GM12878 (cell line): ENCODE data around the gene LHFPL2. TPM values are rescaled to one million over a fixed set of nuclear protein-coding genes. Genes with fewer than 3 reads are reported as not detected.

Experiments used
- ATAC-seq: fragments of 200-7000 bp; cut with Tn5 transposase; 3 replicates; pipeline ENCODE4 v1.9.1; 2020; ENCODE audit warnings: mild to moderate bottlenecking, moderate library complexity
- BruUV-seq: library from RNA; stranded (reverse); fragments of 400-500 nt; replicated peaks from 2 replicates; lab custom pipeline; 2021; lab: Mats Ljungman, UMichigan
- CTCF ChIA-PET: fragments of 300-600 bp; sonication (Branson Sonifier 250); formaldehyde crosslinking; extraction: SDS; loops from one replicate; lab custom pipeline; 2021; ENCODE audit warnings: inconsistent platforms; lab: Yijun Ruan, JAX
- POLR2A ChIA-PET: fragments of 350-600 bp; formaldehyde crosslinking; extraction: SDS; loops from one replicate; lab custom pipeline; 2021; ENCODE audit warnings: inconsistent platforms; lab: Charles Lee
- RAD21 ChIA-PET: fragments of 300-600 bp; sonication (Branson Sonifier 250); formaldehyde crosslinking; loops from one replicate; lab custom pipeline; 2023; ENCODE audit warnings: antibody characterized with exemption; ENCODE audit not compliant: unreplicated experiment; lab: Charles Lee
- SMC1A ChIA-PET: fragments of 300-600 bp; sonication (Branson Sonifier 250); formaldehyde crosslinking; loops from one replicate; lab custom pipeline; 2023; ENCODE audit not compliant: unreplicated experiment, uncharacterized antibody; lab: Charles Lee
- DNase-seq: peaks from one replicate; pipeline ENCODE4 v3.0.0-alpha.2; 2011; ENCODE audit warnings: low read depth, low spot score
- FAIRE-seq: peaks from 3 replicates; lab custom pipeline; 2011; peaks lifted over from hg19 to GRCh38; lab: Jason Lieb, UNC
- H2AFZ ChIP-seq: 2 replicates; pipeline ENCODE4 v1.6.0; 2011; ENCODE audit warnings: low read depth, low read length, control low read depth; ENCODE audit not compliant: control insufficient read depth
- H3K27ac ChIP-seq: 2 replicates; pipeline ENCODE4 v1.5.1; 2011; ENCODE audit warnings: control low read depth; ENCODE audit not compliant: control insufficient read depth, insufficient read depth
- H3K27me3 ChIP-seq, 2 experiments: replicated peaks in 1 of 2; 2 replicates each; pipeline versions ENCODE4 v1.6.0 to v1.6.1; 2011; ENCODE audit warnings: low read length in 1 of 2; ENCODE audit not compliant: control insufficient read depth in 2 of 2, insufficient read depth in 2 of 2
- H3K36me3 ChIP-seq, 2 experiments: 2 replicates each; pipeline ENCODE4 v1.5.1; 2011; ENCODE audit warnings: low read length in 1 of 2; ENCODE audit not compliant: control insufficient read depth in 2 of 2, insufficient read depth in 2 of 2
- H3K4me1 ChIP-seq: 2 replicates; pipeline ENCODE4 v1.6.1; 2011; ENCODE audit warnings: mild to moderate bottlenecking, low read length, moderate library complexity, mixed read lengths; ENCODE audit not compliant: control insufficient read depth, insufficient read depth
- H3K4me2 ChIP-seq: 2 replicates; pipeline ENCODE4 v1.6.0; 2011; ENCODE audit warnings: control low read depth; ENCODE audit not compliant: control insufficient read depth, insufficient read depth
- H3K4me3 ChIP-seq: fragments of 200-600 bp; sonication (generic); 2 replicates; pipeline ENCODE4 v1.5.1; 2016
- H3K79me2 ChIP-seq: 2 replicates; pipeline ENCODE4 v1.6.0; 2011; ENCODE audit warnings: low read length; ENCODE audit not compliant: control insufficient read depth, insufficient read depth
- H3K9ac ChIP-seq: 2 replicates; pipeline ENCODE4 v1.8.0; 2011; ENCODE audit warnings: low read length, control low read depth, mixed read lengths; ENCODE audit not compliant: control insufficient read depth, insufficient read depth
- H3K9me3 ChIP-seq: replicated peaks from 3 replicates; pipeline ENCODE4 v1.5.1; 2011; ENCODE audit warnings: mild to moderate bottlenecking, low read length; ENCODE audit not compliant: control insufficient read depth, insufficient read depth
- H4K20me1 ChIP-seq: 2 replicates; pipeline ENCODE4 v1.6.0; 2011; ENCODE audit not compliant: control insufficient read depth, insufficient read depth
- DPF2 ChIP-seq: fragments of 450-650 bp; IDR thresholded peaks from 2 replicates; pipeline ENCODE4 v1.6.1; 2017; ENCODE audit warnings: mild to moderate bottlenecking
- FOXK2 ChIP-seq: fragments of 450-650 bp; IDR thresholded peaks from 2 replicates; pipeline ENCODE4 v1.6.1; 2017; ENCODE audit warnings: mild to moderate bottlenecking, moderate library complexity
- HDAC2 ChIP-seq: fragments of 200-600 bp; sonication (generic); IDR thresholded peaks from 2 replicates; pipeline ENCODE4 v1.6.1; 2017
- HDGF ChIP-seq: fragments of 450-650 bp; IDR thresholded peaks from 2 replicates; pipeline ENCODE4 v1.6.1; 2016; ENCODE audit warnings: antibody characterized with exemption
- IKZF1 ChIP-seq: fragments of 450-650 bp; conservative IDR thresholded peaks from 2 replicates; pipeline ENCODE4 v1.6.1; 2017; ENCODE audit warnings: antibody characterized with exemption, mild to moderate bottlenecking
- MEF2A ChIP-seq: IDR thresholded peaks from 2 replicates; pipeline ENCODE4 v1.6.1; 2011; ENCODE audit warnings: low read depth, mild to moderate bottlenecking, low read length, moderate library complexity; ENCODE audit not compliant: insufficient read depth
- MTA2 ChIP-seq: fragments of 450-650 bp; IDR thresholded peaks from 2 replicates; pipeline ENCODE4 v1.6.1; 2016; ENCODE audit warnings: low read depth, mild to moderate bottlenecking, moderate library complexity
- MYB ChIP-seq: fragments of 150-350 bp; IDR thresholded peaks from 2 replicates; pipeline ENCODE4 v1.6.1; 2014; ENCODE audit warnings: mild to moderate bottlenecking, low read depth, low read length, borderline replicate concordance
- NR2F1 ChIP-seq: fragments of 450-650 bp; conservative IDR thresholded peaks from 2 replicates; pipeline ENCODE4 v1.6.1; 2017; ENCODE audit warnings: mild to moderate bottlenecking
- RAD21 ChIP-seq: IDR thresholded peaks from 2 replicates; pipeline ENCODE4 v1.6.1; 2011; ENCODE audit warnings: mild to moderate bottlenecking, low read depth, low read length, moderate library complexity; ENCODE audit not compliant: insufficient read depth
- RUNX3 ChIP-seq: IDR thresholded peaks from 2 replicates; pipeline ENCODE4 v1.6.1; 2012; ENCODE audit warnings: low read length, inconsistent platforms
- ZNF24 ChIP-seq: fragments of 450-650 bp; IDR thresholded peaks from 2 replicates; pipeline ENCODE4 v1.6.1; 2017; ENCODE audit warnings: antibody characterized with exemption, mild to moderate bottlenecking
- WGBS: methylation state at CpG from one replicate; pipeline ENCODE4 v1.1.6; 2016; ENCODE audit warnings: low lambda C conversion rate; ENCODE audit not compliant: insufficient replicate concordance, insufficient coverage; ENCODE audit errors: missing lambda C conversion rate; 5-methylcytosine and 5-hydroxymethylcytosine counted together
- in situ Hi-C: fragments of 300-500 bp; cut with MboI; formaldehyde crosslinking; loops from 9 replicates; pipeline ENCODE4 v1.14.3; 2018; ENCODE audit warnings: mixed read lengths
- intact Hi-C: fragments of 100-400 bp; cut with micrococcal nuclease; formaldehyde crosslinking; loops from one replicate; pipeline ENCODE4 v1.14.2; 2022; ENCODE audit not compliant: unreplicated experiment
- polyA plus RNA-seq, 11 experiments: library from polyadenylated mRNA; depleted of rRNA in 4 of 11; unstranded in 6 of 11; stranded (reverse) in 5 of 11; fragments of >200 nt; fragmentation: Nextera tagmentation in 4 of 11; fragmentation: Illumina TruSeq in 1 of 11; extraction: Ambion mirVana in 4 of 11; extraction: Trizol in 1 of 11; gene quantifications; 1 replicate in 1 of 11; 2 replicates in 10 of 11; pipeline versions ENCODE4 v1.2.1 to v1.2.3, GENCODE V29; 2011 to 2016; ENCODE audit warnings: inconsistent platforms in 2 of 11, missing spikeins in 2 of 11, low read depth in 1 of 11
- total RNA-seq, 4 experiments: library from RNA; depleted of rRNA in 3 of 4; stranded (reverse); fragments of >200 nt in 3 of 4; fragmentation: Illumina TruSeq in 1 of 4; extraction: Trizol in 1 of 4; gene quantifications; 2 replicates each; pipeline versions ENCODE4 v1.2.1 to v1.2.3, GENCODE V29; 2013 to 2021
- TF ChIP-seq, protein P1 (sequence below): IDR thresholded peaks from 2 replicates; pipeline ENCODE4 v1.6.1; 2012; ENCODE audit warnings: low read depth, low read length, improper control_type of control experiment
- TF ChIP-seq, protein P2 (sequence below): fragments of 450-650 bp; IDR thresholded peaks from 2 replicates; pipeline ENCODE4 v1.6.1; 2016; ENCODE audit warnings: mild to moderate bottlenecking, moderate library complexity, borderline replicate concordance
- TF ChIP-seq, protein P3 (sequence below): IDR thresholded peaks from 2 replicates; pipeline ENCODE4 v1.6.1; 2012; ENCODE audit warnings: mild to moderate bottlenecking, low read depth, low read length

LHFPL2 gene
- total and polyA plus RNA-seq, 10 of the 15 experiments (the other 5 are each of a cell fraction or from before 2014, with no cell fraction given) = 4.1 to 21.8 (median 12.5) TPM

DNA sequence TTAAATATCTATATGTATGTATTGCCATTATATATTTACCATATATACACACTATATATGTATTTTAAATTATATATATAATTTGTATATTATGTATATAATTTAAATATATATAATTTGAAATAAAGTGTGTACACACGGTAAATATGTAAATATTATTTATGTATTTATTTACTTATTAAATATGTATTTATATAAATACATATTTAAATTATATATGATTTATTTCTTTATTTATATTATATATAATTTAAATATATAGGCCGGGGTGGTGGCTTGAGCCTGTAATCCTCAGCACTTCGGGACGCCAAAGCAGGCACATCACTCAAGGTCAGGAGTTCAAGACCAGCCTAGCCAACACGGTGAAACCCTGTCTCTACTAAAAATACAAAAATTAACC lies 31.3 kb upstream of the LHFPL2 start (continued):
- TF ChIP-seq MYB = no peak
- TF ChIP-seq ZNF24 = no peak
- no peak for TF ChIP-seq HDAC2

DNA sequence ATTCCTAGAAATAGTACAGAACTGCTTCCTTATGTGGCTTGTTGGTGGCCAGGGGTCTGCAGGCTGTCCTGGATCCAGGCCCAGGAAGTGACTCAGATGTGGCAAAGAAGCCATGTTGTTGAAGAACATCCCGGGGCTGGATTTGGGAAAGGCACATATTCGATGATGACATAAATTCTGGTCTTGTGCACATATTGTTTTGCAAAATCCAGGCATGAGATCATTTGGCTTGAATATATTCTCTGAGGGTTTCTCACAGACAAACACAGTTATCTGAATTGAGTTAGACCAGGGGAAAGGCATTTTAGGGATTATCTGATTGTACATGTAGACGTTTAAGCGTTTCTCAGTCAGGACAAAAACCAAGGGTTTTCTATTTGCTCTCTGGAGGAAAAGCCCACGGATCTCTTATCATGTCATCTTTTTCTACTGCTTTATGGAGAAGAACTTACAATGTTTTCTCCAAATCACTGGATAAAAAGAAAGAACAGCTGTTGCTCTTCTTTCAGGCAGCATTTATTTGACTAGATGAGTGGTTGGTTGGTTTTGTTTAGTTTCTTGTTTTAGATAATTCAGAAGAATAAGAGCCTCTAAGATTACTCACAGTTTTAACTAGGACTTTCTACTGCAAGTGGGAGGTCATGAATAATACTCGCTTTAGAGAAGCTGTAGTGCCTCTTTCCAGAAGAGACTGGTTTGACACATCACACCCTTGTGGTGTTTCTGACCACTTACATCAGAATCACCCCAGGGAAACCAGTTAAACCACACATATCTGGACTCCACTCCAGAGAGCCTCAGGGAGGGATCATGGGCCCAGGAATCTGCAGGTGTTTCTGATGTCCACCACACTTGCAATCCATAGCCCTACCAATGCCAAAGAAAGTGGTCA lies 29.5 kb upstream of the LHFPL2 start:
- Histone ChIP-seq H3K4me2 (no peak overlapping the region), H3K79me2 (no peaks in the 10 kb centered on the region), H4K20me1 (no peaks in the 10 kb centered on the region), H3K36me3 (no peaks in the 10 kb centered on the region), H3K4me3 (no peak overlapping the region), H3K4me1 (no peaks in the 10 kb centered on the region), H3K9me3 (no peaks in the 10 kb centered on the region), H3K27me3 (no peaks in the 10 kb centered on the region), H2AFZ (no peak overlapping the region), H3K9ac (no peak overlapping the region), H3K27ac (no peak overlapping the region)
- in situ Hi-C loops = no loop called here
- BruUV-seq = no TSS peak
- WGBS = 66% methylated on average over 6 of the region's 6 CpGs
- ChIA-PET RAD21 (no interaction called here), POLR2A (no interaction called here), SMC1A (no interaction called here), CTCF (interaction anchor here (0.9 kb wide), 1 partner anchor 15 kb away, joined by 4 read pairs; no protein-coding TSS in a partner anchor)
- DNase-seq (peak; percentile 26), ATAC-seq (peak; percentile 91), FAIRE-seq (peak; percentile 59)
- intact Hi-C loops = no loop called here
- TF ChIP-seq FOXK2 = no peak
- TF ChIP-seq HDGF = no peak
- TF ChIP-seq, protein P1, sequence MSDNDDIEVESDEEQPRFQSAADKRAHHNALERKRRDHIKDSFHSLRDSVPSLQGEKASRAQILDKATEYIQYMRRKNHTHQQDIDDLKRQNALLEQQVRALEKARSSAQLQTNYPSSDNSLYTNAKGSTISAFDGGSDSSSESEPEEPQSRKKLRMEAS = no peak
- TF ChIP-seq, protein P2, sequence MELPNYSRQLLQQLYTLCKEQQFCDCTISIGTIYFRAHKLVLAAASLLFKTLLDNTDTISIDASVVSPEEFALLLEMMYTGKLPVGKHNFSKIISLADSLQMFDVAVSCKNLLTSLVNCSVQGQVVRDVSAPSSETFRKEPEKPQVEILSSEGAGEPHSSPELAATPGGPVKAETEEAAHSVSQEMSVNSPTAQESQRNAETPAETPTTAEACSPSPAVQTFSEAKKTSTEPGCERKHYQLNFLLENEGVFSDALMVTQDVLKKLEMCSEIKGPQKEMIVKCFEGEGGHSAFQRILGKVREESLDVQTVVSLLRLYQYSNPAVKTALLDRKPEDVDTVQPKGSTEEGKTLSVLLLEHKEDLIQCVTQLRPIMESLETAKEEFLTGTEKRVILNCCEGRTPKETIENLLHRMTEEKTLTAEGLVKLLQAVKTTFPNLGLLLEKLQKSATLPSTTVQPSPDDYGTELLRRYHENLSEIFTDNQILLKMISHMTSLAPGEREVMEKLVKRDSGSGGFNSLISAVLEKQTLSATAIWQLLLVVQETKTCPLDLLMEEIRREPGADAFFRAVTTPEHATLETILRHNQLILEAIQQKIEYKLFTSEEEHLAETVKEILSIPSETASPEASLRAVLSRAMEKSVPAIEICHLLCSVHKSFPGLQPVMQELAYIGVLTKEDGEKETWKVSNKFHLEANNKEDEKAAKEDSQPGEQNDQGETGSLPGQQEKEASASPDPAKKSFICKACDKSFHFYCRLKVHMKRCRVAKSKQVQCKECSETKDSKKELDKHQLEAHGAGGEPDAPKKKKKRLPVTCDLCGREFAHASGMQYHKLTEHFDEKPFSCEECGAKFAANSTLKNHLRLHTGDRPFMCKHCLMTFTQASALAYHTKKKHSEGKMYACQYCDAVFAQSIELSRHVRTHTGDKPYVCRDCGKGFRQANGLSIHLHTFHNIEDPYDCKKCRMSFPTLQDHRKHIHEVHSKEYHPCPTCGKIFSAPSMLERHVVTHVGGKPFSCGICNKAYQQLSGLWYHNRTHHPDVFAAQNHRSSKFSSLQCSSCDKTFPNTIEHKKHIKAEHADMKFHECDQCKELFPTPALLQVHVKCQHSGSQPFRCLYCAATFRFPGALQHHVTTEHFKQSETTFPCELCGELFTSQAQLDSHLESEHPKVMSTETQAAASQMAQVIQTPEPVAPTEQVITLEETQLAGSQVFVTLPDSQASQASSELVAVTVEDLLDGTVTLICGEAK = no peak
- peak; percentile 20; the same call in 1 of the 2 replicates for TF ChIP-seq RAD21
- TF ChIP-seq RUNX3 = peak; percentile 69
- TF ChIP-seq DPF2 = 0 out of 2 replicates have a peak, but pooled peaks have one; percentile 21
- peak; percentile 14; the same call in 1 of the 2 replicates for TF ChIP-seq MTA2
- TF ChIP-seq, protein P3, sequence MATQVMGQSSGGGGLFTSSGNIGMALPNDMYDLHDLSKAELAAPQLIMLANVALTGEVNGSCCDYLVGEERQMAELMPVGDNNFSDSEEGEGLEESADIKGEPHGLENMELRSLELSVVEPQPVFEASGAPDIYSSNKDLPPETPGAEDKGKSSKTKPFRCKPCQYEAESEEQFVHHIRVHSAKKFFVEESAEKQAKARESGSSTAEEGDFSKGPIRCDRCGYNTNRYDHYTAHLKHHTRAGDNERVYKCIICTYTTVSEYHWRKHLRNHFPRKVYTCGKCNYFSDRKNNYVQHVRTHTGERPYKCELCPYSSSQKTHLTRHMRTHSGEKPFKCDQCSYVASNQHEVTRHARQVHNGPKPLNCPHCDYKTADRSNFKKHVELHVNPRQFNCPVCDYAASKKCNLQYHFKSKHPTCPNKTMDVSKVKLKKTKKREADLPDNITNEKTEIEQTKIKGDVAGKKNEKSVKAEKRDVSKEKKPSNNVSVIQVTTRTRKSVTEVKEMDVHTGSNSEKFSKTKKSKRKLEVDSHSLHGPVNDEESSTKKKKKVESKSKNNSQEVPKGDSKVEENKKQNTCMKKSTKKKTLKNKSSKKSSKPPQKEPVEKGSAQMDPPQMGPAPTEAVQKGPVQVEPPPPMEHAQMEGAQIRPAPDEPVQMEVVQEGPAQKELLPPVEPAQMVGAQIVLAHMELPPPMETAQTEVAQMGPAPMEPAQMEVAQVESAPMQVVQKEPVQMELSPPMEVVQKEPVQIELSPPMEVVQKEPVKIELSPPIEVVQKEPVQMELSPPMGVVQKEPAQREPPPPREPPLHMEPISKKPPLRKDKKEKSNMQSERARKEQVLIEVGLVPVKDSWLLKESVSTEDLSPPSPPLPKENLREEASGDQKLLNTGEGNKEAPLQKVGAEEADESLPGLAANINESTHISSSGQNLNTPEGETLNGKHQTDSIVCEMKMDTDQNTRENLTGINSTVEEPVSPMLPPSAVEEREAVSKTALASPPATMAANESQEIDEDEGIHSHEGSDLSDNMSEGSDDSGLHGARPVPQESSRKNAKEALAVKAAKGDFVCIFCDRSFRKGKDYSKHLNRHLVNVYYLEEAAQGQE = no peak
- no peak for TF ChIP-seq MEF2A
- peak; percentile 59 for TF ChIP-seq IKZF1
- 0 out of 2 replicates have a peak, but pooled peaks have one; percentile 20 for TF ChIP-seq NR2F1
